H1 (cell line): ENCODE results near the gene FOSL2. TPM values are rescaled to one million over a fixed set of nuclear protein-coding genes. Genes with fewer than 3 reads are reported as not detected.

Source experiments
- CTCF ChIA-PET: fragments of 300-600 bp; sonication (Branson Sonifier 250); formaldehyde crosslinking; loops from one replicate; lab custom pipeline; 2021; ENCODE audit not compliant: partially characterized antibody; lab: Charles Lee
- POLR2A ChIA-PET: fragments of 300-600 bp; sonication (Branson Sonifier 250); formaldehyde crosslinking; loops from one replicate; lab custom pipeline; 2021; ENCODE audit warnings: inconsistent platforms; ENCODE audit not compliant: partially characterized antibody; lab: Charles Lee
- DNase-seq, 2 experiments: peaks; one replicate each; pipeline versions ENCODE4 v3.0.0 to v3.0.0-alpha.2; 2010 to 2022; ENCODE audit warnings: low spot score in 2 of 2, low read depth in 1 of 2, mixed read lengths in 1 of 2
- FAIRE-seq: peaks from 2 replicates; lab custom pipeline; 2011; peaks lifted over from hg19 to GRCh38; lab: Jason Lieb, UNC
- H2AFZ ChIP-seq: 2 replicates; pipeline ENCODE4 v1.8.1; 2012; ENCODE audit warnings: low read length, inconsistent platforms
- H2AK5ac ChIP-seq: 2 replicates; pipeline ENCODE4 v1.6.1; 2013; ENCODE audit warnings: low read depth, low read length
- H2BK120ac ChIP-seq: replicated peaks from 2 replicates; pipeline ENCODE3; 2013; ENCODE audit warnings: low read depth, low read length, inconsistent platforms
- H2BK12ac ChIP-seq: 2 replicates; pipeline ENCODE4 v1.6.1; 2013; ENCODE audit warnings: low read depth, low read length
- H2BK15ac ChIP-seq: 2 replicates; pipeline ENCODE4 v1.6.1; 2013; ENCODE audit warnings: low read length
- H2BK20ac ChIP-seq: 2 replicates; pipeline ENCODE4 v1.6.1; 2013; ENCODE audit warnings: low read length
- H2BK5ac ChIP-seq: 2 replicates; pipeline ENCODE4 v1.6.1; 2013; ENCODE audit warnings: low read depth, low read length
- H3K14ac ChIP-seq: 2 replicates; pipeline ENCODE4 v1.6.1; 2013; ENCODE audit warnings: inconsistent platforms; ENCODE audit not compliant: insufficient read length
- H3K18ac ChIP-seq: 2 replicates; pipeline ENCODE4 v1.6.1; 2013; ENCODE audit warnings: low read length; ENCODE audit errors: extremely low read depth
- H3K23ac ChIP-seq: 2 replicates; pipeline ENCODE4 v1.6.1; 2013; ENCODE audit warnings: inconsistent platforms; ENCODE audit not compliant: insufficient read length
- H3K23me2 ChIP-seq: 2 replicates; pipeline ENCODE4 v1.6.1; 2013; ENCODE audit warnings: low read depth, low read length
- H3K27ac ChIP-seq: 2 replicates; pipeline ENCODE4 v1.6.1; 2011; ENCODE audit warnings: low read depth, low read length, inconsistent platforms
- H3K27me3 ChIP-seq, 4 experiments: replicated peaks in 1 of 4; 1 replicate in 1 of 4; 2 replicates in 3 of 4; pipeline versions ENCODE4 v1.6.1 to v1.8.1; 2011 to 2013; ENCODE audit warnings: low read length in 3 of 4, mild to moderate bottlenecking in 3 of 4, inconsistent platforms in 2 of 4, mixed read lengths in 2 of 4, moderate library complexity in 1 of 4; ENCODE audit not compliant: control insufficient read depth in 3 of 4, insufficient read depth in 3 of 4; ENCODE audit errors: extremely low read depth in 1 of 4
- H3K36me3 ChIP-seq, 4 experiments: 2 replicates each; pipeline versions ENCODE4 v1.6.1 to v1.8.1; 2011 to 2013; ENCODE audit warnings: mild to moderate bottlenecking in 4 of 4, low read length in 3 of 4, moderate library complexity in 2 of 4, control low read depth in 1 of 4, inconsistent platforms in 1 of 4; ENCODE audit not compliant: insufficient read depth in 4 of 4, control insufficient read depth in 2 of 4
- H3K4ac ChIP-seq: replicated peaks from 2 replicates; pipeline ENCODE3; 2013; ENCODE audit warnings: low read length, low read depth, mixed read lengths, inconsistent platforms; ENCODE audit not compliant: insufficient read length
- H3K4me1 ChIP-seq, 4 experiments: replicated peaks in 1 of 4; 1 replicate in 1 of 4; 2 replicates in 3 of 4; pipeline versions ENCODE4 v1.6.1 to v1.8.1; 2011 to 2013; ENCODE audit warnings: low read length in 3 of 4, inconsistent platforms in 2 of 4, mixed read lengths in 1 of 4; ENCODE audit not compliant: insufficient read depth in 4 of 4, control insufficient read depth in 3 of 4
- H3K4me2 ChIP-seq, 2 experiments: 2 replicates each; pipeline versions ENCODE4 v1.6.1 to v1.8.1; 2011 to 2013; ENCODE audit warnings: low read depth in 2 of 2, low read length in 2 of 2, control low read depth in 1 of 2, inconsistent platforms in 1 of 2, mild to moderate bottlenecking in 1 of 2; ENCODE audit not compliant: insufficient read depth in 1 of 2
- H3K4me3 ChIP-seq, 4 experiments: fragments of 200-600, 300-600 bp in 1 of 4; sonication (generic), shearing (Covaris generic), sonication (Bioruptor Twin) in 1 of 4; 2 replicates each; pipeline versions ENCODE4 v1.5.1 to v1.8.1; 2011 to 2016; ENCODE audit warnings: low read length in 4 of 4, low read depth in 3 of 4, control low read depth in 2 of 4, inconsistent platforms in 2 of 4, mild to moderate bottlenecking in 2 of 4, mixed read lengths in 1 of 4, moderate library complexity in 1 of 4; ENCODE audit not compliant: insufficient read depth in 2 of 4; ENCODE audit errors: extremely low read depth in 1 of 4
- H3K56ac ChIP-seq: replicated peaks from 2 replicates; pipeline ENCODE3; 2013; ENCODE audit warnings: low read depth, mild to moderate bottlenecking, mixed read lengths, low read length, inconsistent platforms; ENCODE audit not compliant: insufficient read length
- H3K79me1 ChIP-seq: 2 replicates; pipeline ENCODE4 v1.6.1; 2013; ENCODE audit warnings: low read depth, low read length, control low read depth
- H3K79me2 ChIP-seq, 2 experiments: 2 replicates each; pipeline versions ENCODE4 v1.6.1 to v1.8.1; 2012 to 2013; ENCODE audit warnings: low read length in 2 of 2, mild to moderate bottlenecking in 2 of 2, inconsistent platforms in 1 of 2; ENCODE audit not compliant: insufficient read depth in 2 of 2, control insufficient read depth in 1 of 2
- H3K9ac ChIP-seq, 4 experiments: replicated peaks in 1 of 4; 1 replicate in 1 of 4; 2 replicates in 3 of 4; pipeline versions ENCODE4 v1.6.1 to v1.8.1; 2011 to 2013; ENCODE audit warnings: low read depth in 3 of 4, low read length in 3 of 4, control low read depth in 2 of 4, mild to moderate bottlenecking in 2 of 4, moderate library complexity in 2 of 4, inconsistent platforms in 1 of 4; ENCODE audit errors: extremely low read depth in 1 of 4
- H3K9me3 ChIP-seq, 2 experiments: 2 replicates each; pipeline versions ENCODE4 v1.6.1 to v1.8.1; 2012 to 2013; ENCODE audit warnings: mild to moderate bottlenecking in 2 of 2, moderate library complexity in 2 of 2, control low read depth in 1 of 2, inconsistent platforms in 1 of 2, low read depth in 1 of 2, low read length in 1 of 2, mixed read lengths in 1 of 2; ENCODE audit not compliant: insufficient read depth in 2 of 2
- H4K20me1 ChIP-seq, 2 experiments: replicated peaks in 1 of 2; 2 replicates each; pipeline versions ENCODE3 to v1.8.1; 2011 to 2013; ENCODE audit warnings: inconsistent platforms in 2 of 2, low read length in 2 of 2, mild to moderate bottlenecking in 1 of 2; ENCODE audit not compliant: insufficient read depth in 2 of 2, control insufficient read depth in 1 of 2
- H4K5ac ChIP-seq: 2 replicates; pipeline ENCODE4 v1.6.1; 2013; ENCODE audit warnings: low read length, low read depth, mixed read lengths, inconsistent platforms; ENCODE audit not compliant: insufficient read length
- H4K8ac ChIP-seq: 2 replicates; pipeline ENCODE4 v1.8.0; 2013; ENCODE audit warnings: mild to moderate bottlenecking, moderate library complexity, low read length, inconsistent platforms; ENCODE audit not compliant: insufficient read depth; ENCODE audit errors: extremely low read depth
- H4K91ac ChIP-seq: replicated peaks from 2 replicates; pipeline ENCODE3; 2013; ENCODE audit warnings: low read length, mixed read lengths, inconsistent platforms; ENCODE audit not compliant: insufficient read length
- BRCA1 ChIP-seq: IDR thresholded peaks from 2 replicates; pipeline ENCODE4 v1.6.1; 2012; ENCODE audit warnings: low read depth, low read length, improper control_type of control experiment
- JUND ChIP-seq: IDR thresholded peaks from 2 replicates; pipeline ENCODE4 v1.6.1; 2011; ENCODE audit warnings: mild to moderate bottlenecking, improper control_type of control experiment, low read length
- KDM4A ChIP-seq: IDR thresholded peaks from one replicate; pipeline ENCODE4 v1.7.1; 2012; ENCODE audit warnings: low read depth, mild to moderate bottlenecking, moderate library complexity, low read length, inconsistent platforms; ENCODE audit not compliant: severe bottlenecking
- NRF1 ChIP-seq: IDR thresholded peaks from 2 replicates; pipeline ENCODE4 v1.6.1; 2011; ENCODE audit warnings: mild to moderate bottlenecking, low read depth, low read length, improper control_type of control experiment
- RBBP5 ChIP-seq: IDR thresholded peaks from 2 replicates; pipeline ENCODE4 v1.7.1; 2012; ENCODE audit warnings: low read depth, mild to moderate bottlenecking, inconsistent platforms, low read length, moderate library complexity, borderline replicate concordance
- WGBS, 2 experiments: shearing (Covaris generic) in 1 of 2; methylation state at CpG; one replicate each; pipeline versions ENCODE4 v1.1.6 to v1.1.7; 2013 to 2015; ENCODE audit warnings: low lambda C conversion rate in 2 of 2, mixed read lengths in 2 of 2, inconsistent platforms in 1 of 2, low coverage in 1 of 2, missing lambda C conversion rate in 1 of 2; ENCODE audit not compliant: insufficient replicate concordance in 2 of 2, insufficient coverage in 1 of 2, insufficient read length in 1 of 2; ENCODE audit errors: extremely low coverage in 1 of 2, missing lambda C conversion rate in 1 of 2; 5-methylcytosine and 5-hydroxymethylcytosine counted together
- polyA plus RNA-seq, 7 experiments: library from polyadenylated mRNA; depleted of rRNA in 3 of 7; stranded (reverse) in 5 of 7; unstranded in 2 of 7; fragments of >200 nt in 5 of 7; fragments of 200-250 nt in 2 of 7; gene quantifications; 1 replicate in 5 of 7; 2 replicates in 1 of 7; 4 replicates in 1 of 7; pipeline versions ENCODE4 v1.2.1 to v1.2.3, GENCODE V29; 2011 to 2013; ENCODE audit warnings: missing spikeins in 2 of 7, mixed read lengths in 2 of 7
- total RNA-seq: library from RNA; stranded (reverse); fragmentation: NEBNext Ultra II Directional; extraction: Animal tissue kit (Norgen Biotek cat#: 25700); gene quantifications from 2 replicates; pipeline ENCODE4 v1.2.1, GENCODE V29; 2021

FOSL2 gene
- total and polyA plus RNA-seq, 2 of the 8 experiments (the other 6 are each of a cell fraction or from before 2014, with no cell fraction given): 1.5 to 4.5 TPM

DNA sequence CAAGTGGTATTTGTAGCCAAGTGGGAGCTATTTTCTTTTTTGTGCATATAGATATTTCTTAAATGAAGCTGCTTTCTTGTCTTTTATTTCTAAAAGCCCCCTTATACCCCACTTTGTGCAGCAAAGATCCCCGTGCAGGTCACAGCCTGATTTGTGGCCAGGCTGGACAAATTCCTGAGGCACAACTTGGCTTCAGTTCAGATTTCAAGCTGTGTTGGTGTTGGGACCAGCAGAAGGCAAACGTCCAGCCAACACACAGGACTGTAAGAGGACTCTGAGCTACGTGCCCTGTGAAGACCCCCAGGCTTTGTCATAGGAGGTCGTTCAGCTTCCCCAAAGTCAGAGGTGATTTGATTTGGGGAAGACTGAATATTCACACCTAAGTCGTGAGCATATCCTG lies 21.9 kb downstream of the FOSL2 start:
- POLR2A ChIA-PET: interaction anchor here (0.9 to 1.4 kb wide), 3 partner anchors 9 to 700 kb away, joined by 3 read pairs; no protein-coding TSS in a partner anchor

More for the DNA sequence above, 21.9 kb downstream of the FOSL2 start:
- Histone ChIP-seq H4K91ac (no peak overlapping the region), H3K18ac (no peak overlapping the region), H3K23me2 (no peaks in the 10 kb centered on the region), H2BK15ac (no peak overlapping the region), H2AFZ (no peak overlapping the region), H3K4me3 (no peak overlapping the region), H2AK5ac (no peak overlapping the region), H3K56ac (no peak overlapping the region), H4K20me1 (peaks cover 0 to 2% of the 10 kb centered on the region in 2 experiments), H3K4me1 (peaks cover 0 to 12% (median 7%) of the 10 kb centered on the region in 4 experiments; a peak in 6 of 7 replicates), H4K5ac (no peak overlapping the region), H2BK12ac (no peak overlapping the region), H3K4me2 (no peak overlapping the region), H4K8ac (no peak overlapping the region), H3K36me3 (peaks cover 0 to 6% (median 0%) of the 10 kb centered on the region in 4 experiments; a peak in 1 of 8 replicates), H3K14ac (no peak overlapping the region), H3K23ac (no peak overlapping the region), H2BK20ac (no peak overlapping the region), H3K27ac (no peak overlapping the region), H3K4ac (no peak overlapping the region), H3K79me2 (no peaks in the 10 kb centered on the region), H3K9me3 (no peaks in the 10 kb centered on the region), H3K79me1 (no peaks in the 10 kb centered on the region), H2BK5ac (no peak overlapping the region), H3K27me3 (no peaks in the 10 kb centered on the region; a peak in 1 of 7 replicates), H3K9ac (no peak overlapping the region), H2BK120ac (no peak overlapping the region)
- TF ChIP-seq JUND (no peak), NRF1 (no peak), BRCA1 (no peak), KDM4A (no peak), RBBP5 (no peak)
- WGBS, 2 experiments: 92% methylated on average over 5 of the region's 5 CpGs; no CpG with 5 or more reads in 1 of the 2 experiments
- DNase-seq: no peak
- no peak for FAIRE-seq
- CTCF ChIA-PET: interaction anchor here (0.6 to 1.9 kb wide), 13 partner anchors 9 to 732 kb away, joined by 3 to 9 read pairs (median 4); no protein-coding TSS in a partner anchor
